ENCODE data around the gene KSR1. TPM values are rescaled to one million over a fixed set of nuclear protein-coding genes. Genes with fewer than 3 reads are reported as not detected.
A peak's percentile ranks its signal among the peaks of the same experiment; 100 is the strongest.

The KSR1 gene
- total RNA-seq, 8 experiments from 2014 or later, result 11.2 to 34.1 (median 17.6) TPM

DNA sequence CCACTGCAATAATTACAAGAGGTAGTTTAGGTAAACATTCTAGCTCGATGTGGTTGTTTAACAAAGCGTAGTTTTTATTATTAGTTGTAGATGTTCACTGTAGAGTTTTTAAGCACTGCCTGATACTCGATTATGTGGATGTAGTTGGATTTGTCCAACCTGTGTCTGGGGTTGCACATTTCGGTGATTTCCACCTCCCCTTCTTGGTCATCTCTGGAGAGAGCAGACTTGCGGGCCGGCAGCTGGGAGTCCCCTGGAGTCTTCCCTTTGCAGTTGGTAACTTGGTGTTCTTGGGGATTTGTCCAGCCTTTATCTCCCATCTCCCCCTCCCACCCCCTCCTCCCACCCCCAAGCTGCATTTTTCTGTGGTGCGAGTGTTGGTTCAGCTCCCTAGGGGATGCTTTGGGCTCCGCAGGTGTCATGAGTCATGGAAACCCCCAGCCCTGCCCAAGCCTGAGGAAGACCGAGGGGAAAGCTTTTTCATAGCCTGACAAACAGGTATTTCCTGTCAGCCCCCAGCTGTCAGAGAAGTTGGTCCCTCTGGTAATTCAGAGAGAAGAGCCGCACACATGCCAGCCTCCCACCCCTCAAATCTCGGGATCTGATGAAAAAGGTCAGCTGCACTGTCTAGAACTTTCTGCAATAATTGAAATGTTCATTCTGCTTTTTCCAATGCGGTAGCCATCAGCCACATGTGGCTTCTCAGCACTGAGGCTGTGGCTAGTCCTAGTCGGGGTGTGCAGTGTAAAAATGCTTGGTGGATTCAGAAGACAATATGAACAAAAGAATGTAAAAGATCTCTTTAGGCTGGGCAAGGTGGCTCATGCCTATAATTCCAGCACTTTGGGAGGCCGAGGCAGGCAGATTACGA lies 50.3 kb downstream of the KSR1 start:
- peak in 1 of 8 experiments; percentile 10 for ATAC-seq (replicated peaks in 6 of 8)
- Histone ChIP-seq H3K27ac (no peak overlapping the region), H3K4me1 (replicated peaks in 1 of 2) (peaks cover 0 to 15% of the 10 kb centered on the region in 2 donors), H3K4me3 (no peak overlapping the region)
- 53 to 100% (median 82%) methylated on average over 1 to 8 of the region's 15 CpGs for WGBS, 10 experiments
- in situ Hi-C loops (cut with MboI; ENCODE audit: low pct_unique_long_range_greater_than_20kb in 2 of 9, low sequenced_read_pairs in 9 of 9, unreplicated experiment in 9 of 9), result loop anchor here in 3 of 9 experiments (10.0 to 25.0 kb wide), 3 partner anchors 58 to 106 kb away; no protein-coding TSS in a partner anchor

- Histone ChIP-seq H3K27ac (no peak overlapping the region), H3K4me1 (replicated peaks in 1 of 2) (peaks cover 23 to 45% of the 10 kb centered on the region in 2 donors), H3K4me3 (no peak overlapping the region)
- in situ Hi-C loops (cut with MboI; ENCODE audit: low pct_unique_long_range_greater_than_20kb in 2 of 9, low sequenced_read_pairs in 9 of 9, unreplicated experiment in 9 of 9), result loop anchor here in 2 of 9 experiments (25.0 kb wide), 2 partner anchors 99 to 101 kb away; no protein-coding TSS in a partner anchor
- WGBS, 10 experiments, result 80 to 100% (median 92%) methylated on average over 1 to 6 of the region's 10 CpGs; no CpG with 5 or more reads in 6 of the 10 experiments
- peak in 2 of 8 experiments; percentile 26 to 60 for ATAC-seq (replicated peaks in 6 of 8)
Measured at GRCh38 chr17:27511168-27511883, 55.1 kb downstream of the KSR1 start.

DNA sequence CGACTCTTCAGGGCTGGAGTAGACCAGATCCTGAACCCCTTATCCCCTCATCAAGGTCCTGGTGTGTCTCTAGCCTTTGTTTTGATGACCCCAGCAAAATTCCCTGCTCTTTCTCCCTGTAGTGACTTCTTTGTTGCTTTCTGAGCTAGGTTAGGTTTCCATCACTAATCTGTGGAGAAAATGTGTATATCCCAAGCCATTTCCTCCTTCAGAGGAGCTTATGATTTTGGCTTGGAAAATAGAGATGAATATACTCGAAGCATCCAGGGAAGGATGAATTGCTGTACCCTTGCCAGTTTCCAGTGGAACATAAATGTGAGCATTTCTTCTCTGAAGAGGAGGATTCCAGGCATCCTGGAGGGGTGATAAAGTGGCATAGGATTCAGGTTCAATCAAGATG lies 55.8 kb downstream of the KSR1 start:
- in situ Hi-C loops (cut with MboI; ENCODE audit: low pct_unique_long_range_greater_than_20kb in 2 of 9, low sequenced_read_pairs in 9 of 9, unreplicated experiment in 9 of 9), result loop anchor here in 2 of 9 experiments (25.0 kb wide), 2 partner anchors 100 kb away; no protein-coding TSS in a partner anchor
- Histone ChIP-seq H3K27ac (no peak overlapping the region), H3K4me3 (no peak overlapping the region), H3K4me1 (replicated peaks in 1 of 2) (peaks cover 23 to 41% of the 10 kb centered on the region in 2 donors)
- no peak for ATAC-seq (replicated peaks in 6 of 8)
- 43 to 100% (median 71%) methylated on average over 1 to 2 of the region's 2 CpGs; no CpG with 5 or more reads in 3 of the 10 experiments for WGBS, 10 experiments

GRCh38 chr17:27512511-27513346 lies 56.5 kb downstream of the KSR1 start:
- Histone ChIP-seq H3K4me1 (replicated peaks in 1 of 2) (peaks cover 23 to 41% of the 10 kb centered on the region in 2 donors), H3K27ac (no peak overlapping the region), H3K4me3 (no peak overlapping the region)
- no peak for ATAC-seq (replicated peaks in 6 of 8)
- in situ Hi-C loops (cut with MboI; ENCODE audit: low pct_unique_long_range_greater_than_20kb in 2 of 9, low sequenced_read_pairs in 9 of 9, unreplicated experiment in 9 of 9), result loop anchor here in 2 of 9 experiments (25.0 kb wide), 2 partner anchors 100 kb away; no protein-coding TSS in a partner anchor
- WGBS, 10 experiments, result 68 to 97% (median 92%) methylated on average over 4 to 15 of the region's 15 CpGs; no CpG with 5 or more reads in 1 of the 10 experiments

- Histone ChIP-seq H3K4me3 (no peak overlapping the region), H3K27ac (peak overlapping the region in 1 of 2 donors; percentile 36), H3K4me1 (replicated peaks in 1 of 2) (peaks cover 29 to 51% of the 10 kb centered on the region in 2 donors)
- in situ Hi-C loops (cut with MboI; ENCODE audit: low pct_unique_long_range_greater_than_20kb in 2 of 9, low sequenced_read_pairs in 9 of 9, unreplicated experiment in 9 of 9), result loop anchor here in 2 of 9 experiments (25.0 kb wide), 2 partner anchors 98 to 102 kb away; no protein-coding TSS in a partner anchor
- 30 to 88% (median 51%) methylated on average over 1 to 7 of the region's 8 CpGs; no CpG with 5 or more reads in 4 of the 10 experiments for whole genome bisulfite sequencing, 10 experiments
- peak in 5 of 8 experiments; percentile 24 to 54 (median 47) for ATAC-seq (replicated peaks in 6 of 8)
Measured at GRCh38 chr17:27513849-27514248, 57.6 kb downstream of the KSR1 start.

DNA sequence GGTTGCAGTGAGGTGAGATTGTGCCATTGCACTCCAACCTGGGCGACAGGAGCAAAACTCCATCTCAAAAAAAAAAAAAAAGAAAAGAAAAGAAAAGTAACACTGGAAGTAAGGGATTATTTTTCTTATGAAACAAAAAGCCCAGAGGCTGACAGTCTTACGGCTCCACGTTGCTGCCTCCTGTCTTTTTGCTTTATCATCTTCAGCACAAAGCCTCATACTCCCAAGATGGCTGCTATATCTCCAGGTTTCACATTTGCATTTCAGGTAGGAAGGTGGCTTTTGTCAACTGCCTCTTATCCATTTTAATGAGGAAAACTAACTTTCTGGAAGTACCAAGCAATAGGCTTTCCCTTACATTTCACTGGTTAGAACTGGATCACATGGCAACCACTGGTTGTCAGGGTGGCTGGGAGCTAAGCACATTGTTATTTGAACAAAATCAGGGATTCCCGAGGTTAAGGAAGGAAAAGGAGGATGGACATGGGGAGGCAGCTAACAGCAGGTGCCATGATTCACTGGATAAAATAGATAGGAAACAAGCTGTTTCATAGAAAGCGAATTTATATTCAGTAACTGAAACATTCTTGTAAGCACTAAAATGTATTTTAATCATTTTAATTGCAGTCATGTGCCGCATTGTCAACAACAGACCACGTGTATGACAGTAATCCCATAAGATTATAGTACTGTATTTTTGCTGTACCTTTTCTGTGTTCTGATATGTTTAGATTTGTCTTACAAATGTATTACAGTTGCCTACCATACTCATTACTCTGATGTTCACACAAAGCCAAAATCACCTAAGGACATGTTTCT lies 58.6 kb downstream of the KSR1 start:
- Histone ChIP-seq H3K27ac (peak overlapping the region; percentile 36 to 37), H3K4me1 (replicated peaks in 1 of 2) (peaks cover 39 to 61% of the 10 kb centered on the region in 2 donors), H3K4me3 (no peak overlapping the region)
- WGBS, 10 experiments, result 63 to 100% (median 71%) methylated on average over 3 to 7 of the region's 7 CpGs
- peak in 5 of 8 experiments; percentile 30 to 51 (median 48) for ATAC-seq (replicated peaks in 6 of 8)
- in situ Hi-C loops (cut with MboI; ENCODE audit: low pct_unique_long_range_greater_than_20kb in 2 of 9, low sequenced_read_pairs in 9 of 9, unreplicated experiment in 9 of 9), result loop anchor here in 2 of 9 experiments (25.0 kb wide), 2 partner anchors 97 to 103 kb away; no protein-coding TSS in a partner anchor

DNA sequence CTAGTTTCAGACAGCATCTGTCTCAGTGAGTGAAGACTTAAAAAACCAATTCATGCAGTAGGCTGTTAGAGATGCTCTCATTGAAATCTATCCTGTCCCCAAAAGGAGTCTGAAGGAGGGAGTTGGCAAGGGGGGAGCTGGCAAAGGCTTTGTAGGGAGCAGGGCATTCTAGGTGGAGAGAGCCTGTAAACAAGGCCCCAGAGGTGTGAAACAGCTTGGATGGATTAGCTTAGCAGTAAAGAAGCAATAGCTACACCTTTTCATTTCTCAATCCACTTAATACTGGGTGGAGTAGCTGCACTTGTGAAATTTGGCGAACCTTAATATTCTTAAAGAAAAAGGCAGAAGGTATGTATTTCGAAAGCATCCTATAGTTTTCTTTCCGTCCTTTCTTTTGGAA lies 61.8 kb downstream of the KSR1 start:
- in situ Hi-C loops (cut with MboI; ENCODE audit: low pct_unique_long_range_greater_than_20kb in 2 of 9, low sequenced_read_pairs in 9 of 9, unreplicated experiment in 9 of 9), result loop anchor here in 2 of 9 experiments (25.0 kb wide), 2 partner anchors 94 to 106 kb away; no protein-coding TSS in a partner anchor
- Histone ChIP-seq H3K27ac (no peak overlapping the region), H3K4me3 (no peak overlapping the region), H3K4me1 (replicated peaks in 1 of 2) (peaks cover 47 to 57% of the 10 kb centered on the region in 2 donors)
- ATAC-seq (replicated peaks in 6 of 8), result no peak
- WGBS, 10 experiments, result 100% methylated on average over 1 to 2 of the region's 3 CpGs; no CpG with 5 or more reads in 5 of the 10 experiments

DNA sequence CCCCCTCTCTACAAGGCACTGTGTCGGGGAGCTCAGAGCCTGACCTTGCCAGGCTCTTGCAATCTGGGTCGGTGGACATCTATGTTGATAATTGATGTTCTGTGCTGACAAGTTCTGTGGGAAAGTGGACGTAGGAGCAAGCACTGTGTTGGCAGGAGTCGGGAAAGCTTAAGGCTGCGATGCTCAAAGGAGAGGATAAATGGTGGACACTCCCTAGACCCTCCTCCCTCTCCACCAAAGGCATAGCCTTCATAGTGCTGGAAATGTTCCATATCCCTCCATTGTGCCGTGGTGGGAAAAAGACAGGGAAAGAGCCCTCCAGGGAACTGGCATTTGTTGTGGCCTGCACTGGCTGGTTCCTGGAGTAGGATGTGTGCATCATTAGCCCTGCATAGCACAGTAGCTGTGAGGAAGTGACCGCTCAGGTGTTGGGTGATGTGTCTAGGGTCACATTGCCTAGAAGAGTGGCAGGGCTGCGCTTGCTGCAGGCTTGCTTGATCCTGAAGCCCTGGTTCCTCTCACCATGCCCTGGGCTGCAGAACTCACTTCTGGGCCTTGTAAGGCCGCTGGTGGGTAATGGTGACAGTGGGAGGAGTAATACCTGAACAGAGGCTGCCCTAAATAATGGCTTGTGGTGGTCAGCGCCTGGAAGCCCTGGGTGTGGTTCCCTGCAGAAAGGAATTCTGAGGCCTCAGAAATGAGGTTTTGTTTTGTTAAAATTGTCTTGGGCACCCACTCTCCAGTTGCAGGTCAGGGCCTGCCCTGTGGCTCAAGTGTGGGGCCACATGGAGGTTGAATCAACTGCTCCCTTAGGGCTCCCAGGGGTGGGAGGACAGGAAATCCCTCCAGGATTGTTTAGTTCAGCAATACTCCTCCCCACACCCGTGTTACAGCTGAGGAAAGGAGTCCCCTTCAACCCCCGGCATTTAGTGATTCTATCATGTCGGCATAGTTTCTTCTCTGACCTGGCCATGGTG lies 62.6 kb downstream of the KSR1 start:
- peak in 5 of 8 experiments; percentile 21 to 56 (median 31) for ATAC-seq (replicated peaks in 6 of 8)
- WGBS, 10 experiments, result 29 to 83% (median 60%) methylated on average over 1 to 9 of the region's 13 CpGs; no CpG with 5 or more reads in 1 of the 10 experiments
- Histone ChIP-seq H3K4me3 (no peak overlapping the region), H3K27ac (no peak overlapping the region), H3K4me1 (replicated peaks in 1 of 2) (peaks cover 43 to 53% of the 10 kb centered on the region in 2 donors)
- in situ Hi-C loops (cut with MboI; ENCODE audit: low pct_unique_long_range_greater_than_20kb in 2 of 9, low sequenced_read_pairs in 9 of 9, unreplicated experiment in 9 of 9), result loop anchor here in 2 of 9 experiments (25.0 kb wide), 2 partner anchors 93 to 107 kb away; no protein-coding TSS in a partner anchor

DNA sequence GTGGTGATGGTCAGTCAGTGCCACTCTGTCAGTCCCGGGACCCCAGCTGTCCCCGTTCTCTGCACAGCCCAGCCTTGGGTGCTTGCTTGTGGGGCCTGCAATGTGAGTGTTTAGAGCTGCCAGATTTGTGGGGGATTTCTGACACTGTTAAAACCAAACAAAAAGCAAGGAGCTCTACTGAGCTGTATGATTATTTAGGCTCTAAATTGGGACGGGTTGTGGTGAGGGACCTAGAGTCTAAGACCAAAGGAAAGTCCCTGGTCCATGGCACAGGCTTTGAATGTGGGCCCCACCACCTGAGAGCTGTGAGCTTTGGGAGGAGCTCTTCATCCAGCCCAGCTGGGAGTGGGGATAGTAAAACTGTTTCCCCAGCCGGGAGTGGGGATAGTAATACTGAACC lies 63.3 kb downstream of the KSR1 start:
- WGBS, 10 experiments, result 20 to 83% (median 60%) methylated on average over 1 to 2 of the region's 4 CpGs; no CpG with 5 or more reads in 5 of the 10 experiments
- no peak overlapping the region for H3K27ac ChIP-seq
- no peak for ATAC-seq (replicated peaks in 6 of 8)

DNA sequence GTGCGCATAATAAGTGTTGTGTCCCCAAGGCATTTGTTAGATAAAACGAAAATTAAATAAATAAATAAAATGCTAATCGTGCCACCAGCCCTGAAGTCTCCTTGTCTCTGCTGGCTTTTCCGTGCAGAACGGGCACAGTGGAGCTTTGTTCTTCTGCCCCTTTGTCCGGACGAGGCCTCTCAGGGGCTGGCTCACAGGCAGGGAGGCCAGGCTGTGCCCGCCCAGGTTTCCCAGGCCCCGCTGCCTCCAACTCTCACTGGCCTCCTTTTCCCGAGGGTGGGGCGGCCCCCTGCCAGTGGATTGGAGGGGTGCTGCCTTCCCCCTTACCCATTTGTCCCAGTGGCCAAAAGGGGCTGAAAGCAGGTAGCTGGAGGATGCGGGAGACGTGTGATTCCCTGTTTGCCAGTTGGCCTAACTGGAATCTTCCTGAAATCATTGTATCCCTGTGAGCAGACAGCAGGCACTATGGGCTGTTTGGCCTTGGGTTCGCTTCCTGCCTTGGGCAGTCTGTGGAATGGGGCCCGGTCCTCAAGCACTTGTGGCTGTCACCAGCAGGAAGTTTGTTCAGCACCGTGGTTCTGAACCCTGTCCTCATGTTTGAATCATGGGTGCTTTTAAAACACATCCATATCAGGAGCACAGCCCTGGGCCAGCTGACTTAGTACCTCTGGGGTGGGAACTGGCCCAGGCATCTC lies 64.4 kb downstream of the KSR1 start:
- ATAC-seq (replicated peaks in 6 of 8), result peak in 6 of 8 experiments; percentile 78 to 92 (median 90)
- Histone ChIP-seq H3K27ac (no peak overlapping the region), H3K4me3 (no peak overlapping the region), H3K4me1 (replicated peaks in 1 of 2) (peaks cover 28 to 35% of the 10 kb centered on the region in 2 donors)
- in situ Hi-C loops (cut with MboI; ENCODE audit: low pct_unique_long_range_greater_than_20kb in 2 of 9, low sequenced_read_pairs in 9 of 9, unreplicated experiment in 9 of 9), result loop anchor here in 2 of 9 experiments (25.0 kb wide), 2 partner anchors 92 to 108 kb away; no protein-coding TSS in a partner anchor
- whole genome bisulfite sequencing, 10 experiments, result 0 to 89% (median 36%) methylated on average over 2 to 6 of the region's 16 CpGs; no CpG with 5 or more reads in 2 of the 10 experiments

More for the DNA sequence above, 63.3 kb downstream of the KSR1 start:
- Histone ChIP-seq H3K4me3 (no peak overlapping the region), H3K4me1 (replicated peaks in 1 of 2) (peaks cover 38 to 46% of the 10 kb centered on the region in 2 donors)
- in situ Hi-C loops (cut with MboI; ENCODE audit: low pct_unique_long_range_greater_than_20kb in 2 of 9, low sequenced_read_pairs in 9 of 9, unreplicated experiment in 9 of 9), result loop anchor here in 2 of 9 experiments (25.0 kb wide), 2 partner anchors 93 to 107 kb away; no protein-coding TSS in a partner anchor
